HUES64 (cell line): ENCODE results near the gene FEM1B.
A peak's percentile ranks its signal among the peaks of the same experiment; 100 is the strongest.

ENCODE experiments used
- H3K27ac ChIP-seq: 2 replicates; pipeline ENCODE4 v1.7.0; 2013; ENCODE audit warnings: low read depth, low read length, inconsistent platforms
- H3K27me3 ChIP-seq: 2 replicates; pipeline ENCODE4 v1.6.1; 2013; ENCODE audit warnings: mild to moderate bottlenecking, low read length; ENCODE audit not compliant: insufficient read depth
- H3K36me3 ChIP-seq: 2 replicates; pipeline ENCODE4 v1.6.1; 2013; ENCODE audit warnings: mild to moderate bottlenecking, low read length; ENCODE audit not compliant: insufficient read depth
- H3K4me1 ChIP-seq: 2 replicates; pipeline ENCODE4 v1.6.1; 2013; ENCODE audit warnings: mild to moderate bottlenecking, low read length, moderate library complexity; ENCODE audit not compliant: insufficient read depth
- H3K4me3 ChIP-seq: 2 replicates; pipeline ENCODE4 v1.5.1; 2013; ENCODE audit warnings: mild to moderate bottlenecking, low read length, moderate library complexity
- H3K9ac ChIP-seq: 2 replicates; pipeline ENCODE4 v1.6.1; 2013; ENCODE audit warnings: mild to moderate bottlenecking, low read depth, low read length
- H3K9me3 ChIP-seq: 2 replicates; pipeline ENCODE4 v1.6.1; 2013; ENCODE audit warnings: low read depth, low read length; ENCODE audit not compliant: insufficient read depth
- whole genome bisulfite sequencing: fragments of 150-250, 120-280 bp; methylation state at CpG from one replicate; pipeline ENCODE4 v1.1.7; 2013; ENCODE audit warnings: missing lambda C conversion rate; 5-methylcytosine and 5-hydroxymethylcytosine counted together

The FEM1B gene

GRCh38 chr15:68276668-68277067 lies 877 bp upstream of the FEM1B start:
- H3K4me1 ChIP-seq: peaks cover 41% of the 10 kb centered on the region
- H3K4me3 ChIP-seq: peak overlapping the region; percentile 85
- no peaks in the 10 kb centered on the region for H3K27me3 ChIP-seq
- H3K27ac ChIP-seq: peak overlapping the region; percentile 96
- peak overlapping the region; percentile 85 for H3K9ac ChIP-seq
- 0 out of 2 replicates have a peak, but pooled peaks cover 4% of the 10 kb centered on the region for H3K36me3 ChIP-seq
- 65% methylated on average over 3 of the region's 3 CpGs for whole genome bisulfite sequencing
- no peaks in the 10 kb centered on the region for H3K9me3 ChIP-seq

- Histone ChIP-seq H3K4me1 (peaks cover 41% of the 10 kb centered on the region), H3K27ac (peak overlapping the region; percentile 96), H3K4me3 (peak overlapping the region; percentile 85), H3K9me3 (no peaks in the 10 kb centered on the region), H3K27me3 (no peaks in the 10 kb centered on the region), H3K36me3 (0 out of 2 replicates have a peak, but pooled peaks cover 4% of the 10 kb centered on the region), H3K9ac (peak overlapping the region; percentile 85)
- WGBS: 4% methylated on average over 25 of the region's 25 CpGs
Measured at GRCh38 chr15:68277131-68277602, 378 bp upstream of the FEM1B start.

GRCh38 chr15:68278345-68278594 lies 725 bp downstream of the FEM1B start:
- peak overlapping the region; percentile 85 for H3K4me3 ChIP-seq
- peaks cover 40% of the 10 kb centered on the region for H3K4me1 ChIP-seq
- H3K9me3 ChIP-seq: no peaks in the 10 kb centered on the region
- under 1% methylated on average over 22 of the region's 22 CpGs for WGBS
- H3K9ac ChIP-seq: peak overlapping the region; percentile 85
- H3K36me3 ChIP-seq: 0 out of 2 replicates have a peak, but pooled peaks cover 4% of the 10 kb centered on the region
- H3K27me3 ChIP-seq: no peaks in the 10 kb centered on the region
- H3K27ac ChIP-seq: peak overlapping the region; percentile 96

- peak overlapping the region; percentile 96; the same call in 1 of the 2 replicates for H3K27ac ChIP-seq
- 4% methylated on average over 23 of the region's 23 CpGs for whole genome bisulfite sequencing
- peak overlapping the region; percentile 85 for H3K9ac ChIP-seq
- no peaks in the 10 kb centered on the region for H3K27me3 ChIP-seq
- no peaks in the 10 kb centered on the region for H3K9me3 ChIP-seq
- peaks cover 40% of the 10 kb centered on the region for H3K4me1 ChIP-seq
- H3K4me3 ChIP-seq: peak overlapping the region; percentile 85
- 0 out of 2 replicates have a peak, but pooled peaks cover 4% of the 10 kb centered on the region for H3K36me3 ChIP-seq
Measured at GRCh38 chr15:68278595-68279405, 1.3 kb downstream of the FEM1B start.

GRCh38 chr15:68279779-68280753 lies 2.5 kb downstream of the FEM1B start:
- Histone ChIP-seq H3K4me1 (peaks cover 42% of the 10 kb centered on the region), H3K9me3 (0 out of 2 replicates have a peak, but pooled peaks cover 5% of the 10 kb centered on the region), H3K4me3 (peak overlapping the region; percentile 85), H3K36me3 (peaks cover 16% of the 10 kb centered on the region), H3K27ac (no peak overlapping the region), H3K9ac (peak overlapping the region; percentile 14; the same call in 1 of the 2 replicates), H3K27me3 (no peaks in the 10 kb centered on the region)
- WGBS: 34% methylated on average over 11 of the region's 11 CpGs

- H3K36me3 ChIP-seq: peaks cover 21% of the 10 kb centered on the region
- WGBS: no CpG with 5 or more reads among the region's 1 CpG
- H3K4me1 ChIP-seq: peaks cover 52% of the 10 kb centered on the region
- no peak overlapping the region for H3K9ac ChIP-seq
- no peak overlapping the region for H3K27ac ChIP-seq
- H3K4me3 ChIP-seq: peak overlapping the region; percentile 85
- no peaks in the 10 kb centered on the region for H3K27me3 ChIP-seq
- H3K9me3 ChIP-seq: 0 out of 2 replicates have a peak, but pooled peaks cover 5% of the 10 kb centered on the region
Measured at GRCh38 chr15:68281008-68281407, 3.5 kb downstream of the FEM1B start.

- H3K27ac ChIP-seq: no peak overlapping the region
- H3K27me3 ChIP-seq: no peaks in the 10 kb centered on the region
- 0 out of 2 replicates have a peak, but pooled peaks cover 5% of the 10 kb centered on the region for H3K9me3 ChIP-seq
- H3K9ac ChIP-seq: no peak overlapping the region
- peaks cover 58% of the 10 kb centered on the region for H3K4me1 ChIP-seq
- H3K4me3 ChIP-seq: no peak overlapping the region
- WGBS: 100% methylated on average over 1 of the region's 2 CpGs
- peaks cover 24% of the 10 kb centered on the region for H3K36me3 ChIP-seq
Measured at GRCh38 chr15:68283401-68283800, 5.9 kb downstream of the FEM1B start.

- H3K27me3 ChIP-seq: no peaks in the 10 kb centered on the region
- peaks cover 33% of the 10 kb centered on the region for H3K36me3 ChIP-seq
- H3K27ac ChIP-seq: no peak overlapping the region
- peaks cover 53% of the 10 kb centered on the region for H3K4me1 ChIP-seq
- H3K9me3 ChIP-seq: 0 out of 2 replicates have a peak, but pooled peaks cover 5% of the 10 kb centered on the region
- no peak overlapping the region for H3K4me3 ChIP-seq
- no peak overlapping the region for H3K9ac ChIP-seq
- 87% methylated on average over 6 of the region's 7 CpGs for WGBS
Measured at GRCh38 chr15:68284616-68285258, 7.2 kb downstream of the FEM1B start.

GRCh38 chr15:68285259-68285980 lies 7.9 kb downstream of the FEM1B start:
- Histone ChIP-seq H3K9me3 (0 out of 2 replicates have a peak, but pooled peaks cover 5% of the 10 kb centered on the region), H3K4me3 (peak overlapping the region; percentile 10; the same call in 1 of the 2 replicates), H3K27ac (no peak overlapping the region), H3K9ac (no peak overlapping the region), H3K27me3 (no peaks in the 10 kb centered on the region), H3K4me1 (peaks cover 46% of the 10 kb centered on the region), H3K36me3 (peaks cover 36% of the 10 kb centered on the region)
- WGBS: 91% methylated on average over 4 of the region's 5 CpGs

- no peaks in the 10 kb centered on the region for H3K27me3 ChIP-seq
- H3K36me3 ChIP-seq: peaks cover 45% of the 10 kb centered on the region
- 0 out of 2 replicates have a peak, but pooled peaks cover 5% of the 10 kb centered on the region for H3K9me3 ChIP-seq
- 96% methylated on average over 2 of the region's 5 CpGs for WGBS
- no peak overlapping the region for H3K9ac ChIP-seq
- H3K27ac ChIP-seq: no peak overlapping the region
- no peak overlapping the region for H3K4me3 ChIP-seq
- peaks cover 42% of the 10 kb centered on the region for H3K4me1 ChIP-seq
Measured at GRCh38 chr15:68286256-68286655, 8.7 kb downstream of the FEM1B start.
